KOPT-K1 (cell line): ENCODE data around the gene MYL11.
"Not testable (repeated sequence)": the region's sequence is repeated elsewhere in the genome, so short reads cannot be mapped to it uniquely, and the experiment has no call there.

Experiments
- H3K27ac ChIP-seq: fragments of 200-600 bp; sonication (generic); 2 replicates; pipeline ENCODE4 v1.5.1; 2016; ENCODE audit warnings: antibody characterized with exemption, mild to moderate bottlenecking, low read depth, low read length; ENCODE audit not compliant: poor library complexity, severe bottlenecking
- H3K36me3 ChIP-seq: fragments of 200-600 bp; sonication (generic); 2 replicates; pipeline ENCODE4 v1.5.1; 2017; ENCODE audit warnings: antibody characterized with exemption, mild to moderate bottlenecking, low read length, moderate library complexity; ENCODE audit not compliant: insufficient read depth
- H3K9me3 ChIP-seq: fragments of 200-600 bp; sonication (generic); 2 replicates; pipeline ENCODE4 v1.5.1; 2017; ENCODE audit warnings: antibody characterized with exemption, low read length, mild to moderate bottlenecking; ENCODE audit not compliant: insufficient read depth, poor library complexity, severe bottlenecking

The MYL11 gene

GRCh38 chr16:30395155-30395991, 20.8 kb downstream of the MYL11 start, which contains the start of gene ZNF48:
ZNF48 (plus strand) TSS chr16:30395420; CDS start chr16:30395795, 375 bp downstream.
- peak within 1 kb of the TSS; percentile 85 for H3K27ac ChIP-seq
- H3K36me3 ChIP-seq = peaks cover 21% of the 10 kb centered on the region
- no peaks in the 10 kb centered on the region for H3K9me3 ChIP-seq

- Histone ChIP-seq H3K27ac (peak overlapping the region; percentile 85), H3K36me3 (peaks cover 21% of the 10 kb centered on the region), H3K9me3 (no peaks in the 10 kb centered on the region)
Observed at GRCh38 chr16:30395992-30396585, 21.5 kb downstream of the MYL11 start.

GRCh38 chr16:30396627-30397026, 22.0 kb downstream of the MYL11 start:
- not testable (repeated sequence) for H3K9me3 ChIP-seq, H3K27ac ChIP-seq
- peaks cover 21% of the 10 kb centered on the region for H3K36me3 ChIP-seq

GRCh38 chr16:30397056-30397455, 22.5 kb downstream of the MYL11 start:
- no peak overlapping the region for H3K27ac ChIP-seq

GRCh38 chr16:30397776-30398660, 23.4 kb downstream of the MYL11 start:
- Histone ChIP-seq H3K9me3 (no peaks in the 10 kb centered on the region), H3K36me3 (peaks cover 21% of the 10 kb centered on the region), H3K27ac (no peak overlapping the region)

More at GRCh38 chr16:30397056-30397455, 22.5 kb downstream of the MYL11 start:
- Histone ChIP-seq H3K9me3 (no peaks in the 10 kb centered on the region), H3K36me3 (peaks cover 21% of the 10 kb centered on the region)

GRCh38 chr16:30398661-30399434, 24.2 kb downstream of the MYL11 start:
- no peaks in the 10 kb centered on the region for H3K9me3 ChIP-seq
- no peak overlapping the region for H3K27ac ChIP-seq

GRCh38 chr16:30399435-30400186, 25.0 kb downstream of the MYL11 start:
- Histone ChIP-seq H3K36me3 (peaks cover 21% of the 10 kb centered on the region), H3K27ac (peak overlapping the region; percentile 57), H3K9me3 (no peaks in the 10 kb centered on the region)

More at GRCh38 chr16:30398661-30399434, 24.2 kb downstream of the MYL11 start:
- peaks cover 21% of the 10 kb centered on the region for H3K36me3 ChIP-seq

- peaks cover 20% of the 10 kb centered on the region for H3K36me3 ChIP-seq
- H3K27ac ChIP-seq = no peak overlapping the region
- no peaks in the 10 kb centered on the region for H3K9me3 ChIP-seq
Observed at GRCh38 chr16:30401768-30402425, 27.3 kb downstream of the MYL11 start.

- Histone ChIP-seq H3K9me3 (no peaks in the 10 kb centered on the region), H3K27ac (peak overlapping the region; percentile 78), H3K36me3 (peaks cover 20% of the 10 kb centered on the region)
Observed at GRCh38 chr16:30406795-30407101, 32.1 kb downstream of the MYL11 start.

GRCh38 chr16:30407102-30407803, 32.7 kb downstream of the MYL11 start, which contains the start of gene ZNF771:
ZNF771 (plus strand) TSS chr16:30407606; CDS start chr16:30408054, 448 bp downstream.
- Histone ChIP-seq H3K36me3 (peaks cover 25% of the 10 kb centered on the region), H3K9me3 (no peaks in the 10 kb centered on the region), H3K27ac (peak within 1 kb of the TSS; percentile 78)

GRCh38 chr16:30407804-30408534, 33.4 kb downstream of the MYL11 start:
- H3K27ac ChIP-seq = peak overlapping the region; percentile 78
- peaks cover 32% of the 10 kb centered on the region for H3K36me3 ChIP-seq
- no peaks in the 10 kb centered on the region for H3K9me3 ChIP-seq
